DOHH2 (cell line): ENCODE data around the gene ERAP2.

Experiments
- H3F3A ChIP-seq: fragments of 200-600 bp; sonication (generic), shearing (Covaris generic); 2 replicates; pipeline ENCODE4 v1.6.0; 2016; ENCODE audit warnings: antibody characterized with exemption, mild to moderate bottlenecking; ENCODE audit not compliant: control insufficient read depth, insufficient read depth
- H3K27ac ChIP-seq: fragments of 200-600 bp; sonication (generic); 2 replicates; pipeline ENCODE4 v1.5.1; 2014; ENCODE audit warnings: low read depth, mild to moderate bottlenecking, low read length, moderate library complexity
- H3K27me3 ChIP-seq: fragments of 200-600 bp; sonication (generic); 2 replicates; pipeline ENCODE4 v1.6.1; 2014; ENCODE audit warnings: mild to moderate bottlenecking, low read length, mixed read lengths; ENCODE audit not compliant: control insufficient read depth
- H3K36me3 ChIP-seq: fragments of 200-600 bp; sonication (generic); 2 replicates; pipeline ENCODE4 v1.6.1; 2014; ENCODE audit warnings: mild to moderate bottlenecking, low read length, moderate library complexity, mixed read lengths; ENCODE audit not compliant: control insufficient read depth
- H3K4me1 ChIP-seq: fragments of 200-600 bp; sonication (generic); 2 replicates; pipeline ENCODE4 v1.6.1; 2014; ENCODE audit warnings: mild to moderate bottlenecking, low read length, mixed read lengths; ENCODE audit not compliant: control insufficient read depth
- H3K4me2 ChIP-seq: fragments of 200-600 bp; sonication (generic); 2 replicates; pipeline ENCODE4 v1.6.0; 2014; ENCODE audit warnings: mild to moderate bottlenecking, low read length, moderate library complexity
- H3K4me3 ChIP-seq: fragments of 200-600 bp; sonication (generic); 2 replicates; pipeline ENCODE4 v1.5.1; 2014; ENCODE audit warnings: mild to moderate bottlenecking, low read length, mixed read lengths
- H3K79me2 ChIP-seq: fragments of 200-600 bp; sonication (generic); 2 replicates; pipeline ENCODE4 v1.6.1; 2014; ENCODE audit warnings: mild to moderate bottlenecking, low read length, mixed read lengths; ENCODE audit not compliant: control insufficient read depth
- H3K9me2 ChIP-seq: fragments of 200-600 bp; sonication (generic); replicated peaks from 2 replicates; pipeline ENCODE4 v1.6.1; 2014; ENCODE audit warnings: mild to moderate bottlenecking, low read length, mixed read lengths; ENCODE audit not compliant: control insufficient read depth
- H3K9me3 ChIP-seq: fragments of 200-600 bp; sonication (generic); 2 replicates; pipeline ENCODE4 v1.6.1; 2014; ENCODE audit warnings: antibody characterized with exemption, low read length, mixed read lengths; ENCODE audit not compliant: control insufficient read depth, insufficient read depth
- H4K20me1 ChIP-seq: fragments of 200-600 bp; sonication (generic); 2 replicates; pipeline ENCODE4 v1.6.0; 2014; ENCODE audit warnings: low read depth, mild to moderate bottlenecking, antibody characterized with exemption, low read length, moderate library complexity; ENCODE audit not compliant: control insufficient read depth, insufficient read depth
- EZH2phosphoT487 ChIP-seq: fragments of 200-600 bp; sonication (generic); IDR thresholded peaks from 2 replicates; pipeline ENCODE4 v1.6.1; 2017; ENCODE audit warnings: borderline replicate concordance, mild to moderate bottlenecking, antibody characterized with exemption, low read length, moderate library complexity, mixed read lengths
- TF ChIP-seq, protein P1 (sequence below): fragments of 200-600 bp; sonication (generic); IDR thresholded peaks from one replicate; pipeline ENCODE4 v1.5.1; 2014; ENCODE audit warnings: antibody characterized with exemption, mild to moderate bottlenecking, low read depth, low read length; ENCODE audit not compliant: poor library complexity, severe bottlenecking

ERAP2 gene

DNA sequence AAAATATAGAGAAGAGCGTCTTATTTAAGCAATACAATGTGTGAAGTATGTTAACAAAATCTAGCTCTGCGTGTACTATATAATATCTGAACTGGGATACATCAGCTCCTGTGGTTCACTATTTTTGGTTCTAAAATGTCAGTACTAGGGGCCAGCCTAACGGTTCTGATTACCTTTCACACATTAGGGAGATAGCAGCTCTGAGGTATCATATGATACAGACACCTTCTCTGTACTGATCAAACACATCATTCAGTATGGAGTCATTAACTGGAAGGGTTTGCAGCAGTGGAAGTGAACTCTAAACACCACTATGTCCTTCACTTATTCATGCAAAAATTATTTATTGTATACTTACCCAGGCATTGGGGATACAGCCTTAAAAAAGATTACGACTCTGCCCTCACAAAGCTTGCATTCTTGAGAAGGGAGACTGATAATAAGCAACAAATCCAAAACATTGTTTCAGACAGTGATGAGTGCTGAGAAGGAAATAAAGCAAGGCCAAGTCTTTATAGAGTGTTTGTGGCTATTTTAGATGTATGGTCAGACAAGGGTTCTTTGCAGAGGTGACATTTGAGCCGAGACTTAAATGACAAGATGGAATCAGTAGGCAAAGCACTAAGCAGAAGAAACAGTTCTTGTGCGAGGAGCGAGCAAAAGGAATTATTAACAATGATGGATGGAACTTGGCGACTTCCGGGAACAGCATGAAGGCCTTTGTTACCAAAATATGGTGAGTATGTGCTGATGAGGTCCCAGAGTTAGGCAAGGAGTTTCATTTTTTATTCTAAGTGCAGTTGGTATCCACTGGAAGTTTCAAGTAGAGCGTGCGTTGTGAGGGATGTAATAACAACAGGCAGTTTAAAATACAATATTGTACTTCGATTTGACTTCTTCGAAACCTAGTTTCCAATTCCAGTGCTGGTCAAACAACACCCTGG is 57.7 kb downstream of the ERAP2 start:
- H3K4me1 ChIP-seq: peaks cover 68% of the 10 kb centered on the region
- H3K79me2 ChIP-seq: peaks cover 65% of the 10 kb centered on the region
- peaks cover 14% of the 10 kb centered on the region for H3F3A ChIP-seq
- peaks cover 38% of the 10 kb centered on the region for H3K36me3 ChIP-seq
- no peaks in the 10 kb centered on the region for H3K9me2 ChIP-seq
- H3K27me3 ChIP-seq: no peaks in the 10 kb centered on the region; the same call in 1 of the 2 replicates
- H3K27ac ChIP-seq: peak overlapping the region; percentile 97
- peak overlapping the region; percentile 99 for H3K4me2 ChIP-seq
- H3K4me3 ChIP-seq: peak overlapping the region; percentile 97
- H4K20me1 ChIP-seq: 0 out of 2 replicates have a peak, but pooled peaks cover 4% of the 10 kb centered on the region
- no peak for TF ChIP-seq EZH2phosphoT487
- TF ChIP-seq, protein P1, sequence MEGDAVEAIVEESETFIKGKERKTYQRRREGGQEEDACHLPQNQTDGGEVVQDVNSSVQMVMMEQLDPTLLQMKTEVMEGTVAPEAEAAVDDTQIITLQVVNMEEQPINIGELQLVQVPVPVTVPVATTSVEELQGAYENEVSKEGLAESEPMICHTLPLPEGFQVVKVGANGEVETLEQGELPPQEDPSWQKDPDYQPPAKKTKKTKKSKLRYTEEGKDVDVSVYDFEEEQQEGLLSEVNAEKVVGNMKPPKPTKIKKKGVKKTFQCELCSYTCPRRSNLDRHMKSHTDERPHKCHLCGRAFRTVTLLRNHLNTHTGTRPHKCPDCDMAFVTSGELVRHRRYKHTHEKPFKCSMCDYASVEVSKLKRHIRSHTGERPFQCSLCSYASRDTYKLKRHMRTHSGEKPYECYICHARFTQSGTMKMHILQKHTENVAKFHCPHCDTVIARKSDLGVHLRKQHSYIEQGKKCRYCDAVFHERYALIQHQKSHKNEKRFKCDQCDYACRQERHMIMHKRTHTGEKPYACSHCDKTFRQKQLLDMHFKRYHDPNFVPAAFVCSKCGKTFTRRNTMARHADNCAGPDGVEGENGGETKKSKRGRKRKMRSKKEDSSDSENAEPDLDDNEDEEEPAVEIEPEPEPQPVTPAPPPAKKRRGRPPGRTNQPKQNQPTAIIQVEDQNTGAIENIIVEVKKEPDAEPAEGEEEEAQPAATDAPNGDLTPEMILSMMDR: no peak
- no peaks in the 10 kb centered on the region for H3K9me3 ChIP-seq

DNA sequence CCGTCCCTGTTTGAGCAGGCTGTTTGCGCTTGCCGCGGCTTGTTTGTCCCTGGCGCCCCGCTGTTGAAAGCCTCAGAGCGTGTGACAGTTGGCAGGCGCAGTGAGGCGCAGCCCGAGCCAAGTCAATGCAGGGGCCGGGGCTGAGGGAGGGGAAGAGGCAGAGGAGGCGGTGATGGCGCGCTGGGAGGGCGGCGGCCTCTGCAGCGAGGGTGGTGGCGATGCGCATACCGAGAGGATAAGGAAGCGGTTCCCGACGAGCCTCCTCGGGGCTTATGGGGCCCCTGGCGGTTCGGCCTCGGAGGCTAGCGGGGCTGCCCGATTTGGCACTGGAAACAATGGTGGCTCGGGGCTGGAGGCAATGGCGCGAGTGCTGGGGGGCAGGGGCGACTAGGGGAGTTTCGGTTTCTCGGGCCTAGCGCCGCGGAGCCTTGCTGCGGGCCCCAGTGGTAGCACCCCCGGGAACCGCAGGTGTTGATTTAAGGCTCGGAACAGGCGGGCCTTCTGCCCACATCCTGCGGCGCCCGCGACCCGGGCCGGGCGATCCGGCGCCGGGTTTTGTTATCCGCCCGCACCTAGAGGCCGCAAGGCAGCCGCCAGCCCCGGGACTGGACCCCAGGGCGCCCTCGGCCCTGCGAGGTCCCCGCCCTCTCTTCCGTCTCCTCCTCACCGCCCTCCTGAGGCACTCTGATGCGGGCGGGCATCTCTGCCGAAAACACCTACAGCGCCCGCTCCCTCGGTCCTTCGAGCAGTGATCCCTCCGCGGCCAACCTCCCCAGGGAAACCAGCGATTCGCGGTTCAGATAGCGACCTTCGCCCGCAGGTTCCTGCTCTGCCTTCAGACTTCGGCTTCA is 58.6 kb downstream of the ERAP2 start:
- Histone ChIP-seq H3K27ac (peak overlapping the region; percentile 97), H3K9me3 (no peaks in the 10 kb centered on the region)
- TF ChIP-seq, protein P1: peak; percentile 7
- TF ChIP-seq EZH2phosphoT487: no peak

DNA sequence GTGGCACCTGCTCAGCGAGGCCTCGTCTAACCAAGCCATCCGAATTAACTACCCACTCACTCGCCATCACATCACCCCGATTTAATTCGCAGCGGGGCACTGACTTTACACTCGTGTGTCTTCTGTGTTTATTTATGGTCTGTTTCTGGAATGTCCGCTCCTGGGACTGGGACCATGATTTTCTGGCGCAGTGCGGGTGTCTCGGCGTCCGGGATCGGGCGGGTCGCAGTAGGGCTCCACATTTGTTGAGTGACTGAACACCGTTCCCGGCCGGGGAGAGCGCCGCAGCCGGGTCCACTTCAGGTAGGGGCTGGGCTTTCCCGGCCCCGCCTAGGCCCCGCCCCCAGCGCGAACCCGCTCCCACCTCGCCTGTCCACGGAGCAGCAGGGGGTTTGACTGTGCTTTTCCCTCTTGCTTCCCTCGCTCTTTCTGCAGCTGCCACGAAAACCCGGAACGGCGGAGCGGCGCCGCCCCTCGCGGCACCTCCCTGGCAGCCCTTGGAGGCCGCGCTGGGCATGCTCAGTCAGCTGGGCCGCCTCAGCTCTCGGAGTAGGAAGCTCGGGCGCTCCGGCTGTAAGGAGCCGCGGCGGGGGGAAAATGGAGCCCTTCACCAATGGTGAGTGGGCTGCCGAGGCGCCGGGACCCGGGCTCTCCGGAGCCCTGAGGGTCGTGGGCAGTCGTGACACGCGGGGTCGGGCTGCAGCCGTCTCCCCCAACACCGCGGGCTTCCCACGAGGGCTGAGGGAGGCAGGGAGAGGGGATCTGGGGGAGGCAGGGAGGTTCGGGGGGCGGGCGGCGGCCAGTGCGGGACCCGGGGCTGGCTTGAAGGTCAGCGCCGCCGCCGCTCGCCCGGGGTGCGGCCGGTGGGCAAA is 59.5 kb downstream of the ERAP2 start, which contains the start of gene LNPEP:
Gene LNPEP (plus strand): TSS at position 522 of the 872 bp plus-strand sequence. CDS start 76 bp downstream, at position 598.
- Histone ChIP-seq H3K27ac (peak within 1 kb of the TSS; percentile 97), H3F3A (peaks cover 14% of the 10 kb centered on the region), H3K9me2 (no peaks in the 10 kb centered on the region), H3K36me3 (peaks cover 52% of the 10 kb centered on the region), H3K79me2 (peaks cover 82% of the 10 kb centered on the region), H3K9me3 (no peaks in the 10 kb centered on the region), H3K4me3 (peak within 1 kb of the TSS; percentile 97), H4K20me1 (0 out of 2 replicates have a peak, but pooled peaks cover 4% of the 10 kb centered on the region), H3K27me3 (no peaks in the 10 kb centered on the region; the same call in 1 of the 2 replicates), H3K4me2 (peak within 1 kb of the TSS; percentile 99), H3K4me1 (peaks cover 61% of the 10 kb centered on the region)
- no peak for TF ChIP-seq EZH2phosphoT487
- TF ChIP-seq, protein P1: no peak

More for the DNA sequence above, 58.6 kb downstream of the ERAP2 start:
- Histone ChIP-seq H3K27me3 (no peaks in the 10 kb centered on the region; the same call in 1 of the 2 replicates), H3K36me3 (peaks cover 45% of the 10 kb centered on the region), H4K20me1 (0 out of 2 replicates have a peak, but pooled peaks cover 4% of the 10 kb centered on the region), H3K4me3 (peak overlapping the region; percentile 97), H3K4me1 (peaks cover 70% of the 10 kb centered on the region), H3F3A (peaks cover 14% of the 10 kb centered on the region), H3K79me2 (peaks cover 74% of the 10 kb centered on the region), H3K9me2 (no peaks in the 10 kb centered on the region), H3K4me2 (peak overlapping the region; percentile 99)
